Stomach (tissue), 4 donors: ENCODE results near the gene HOXB3.

Source experiments
- CTCF ChIP-seq, 7 experiments: fragments of 450-650 bp in 4 of 7; fragments of 200-600 bp in 3 of 7; sonication (generic) in 3 of 7; IDR thresholded peaks; one replicate each; pipeline ENCODE4 v1.5.1; 2016 to 2019; ENCODE audit warnings: antibody characterized with exemption in 7 of 7, control low read depth in 2 of 7, mild to moderate bottlenecking in 1 of 7
- POLR2A ChIP-seq, 4 donors: fragments of 450-650 bp; IDR thresholded peaks; one replicate each; pipeline ENCODE4 v1.6.1; 2016; ENCODE audit warnings: antibody characterized with exemption in 4 of 4, control low read depth in 2 of 4, mild to moderate bottlenecking in 1 of 4, moderate library complexity in 1 of 4
- POLR2AphosphoS5 ChIP-seq, 3 donors: sonication (generic); formaldehyde crosslinking; IDR thresholded peaks; one replicate each; pipeline ENCODE4 v1.6.1; 2016; ENCODE audit warnings: antibody characterized with exemption in 3 of 3

DNA sequence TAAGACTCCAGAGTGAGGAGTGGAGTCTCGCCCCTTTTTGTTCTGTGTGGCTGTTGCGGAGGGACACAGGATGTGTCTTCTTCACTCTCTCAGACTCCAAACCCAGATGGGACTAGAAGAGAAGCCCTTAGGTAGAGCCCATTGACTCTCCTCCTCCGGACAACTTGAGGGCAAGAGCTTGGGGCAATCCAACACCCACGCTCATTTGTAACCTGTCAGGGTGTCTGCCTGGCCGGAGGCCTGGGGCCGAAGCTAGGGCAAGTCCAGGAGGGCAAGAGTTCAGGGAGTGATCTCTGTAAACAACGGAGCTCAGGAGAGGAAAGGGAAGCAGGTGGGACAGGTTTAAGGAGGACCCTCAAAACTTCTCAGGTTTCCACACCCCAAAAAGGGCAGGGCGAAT is 57.8 kb downstream of the HOXB3 start:
- no peak for TF ChIP-seq CTCF (IDR thresholded peaks at IDR 0.05)
- TF ChIP-seq POLR2A (IDR thresholded peaks at IDR 0.05) = no peak
- no peak for TF ChIP-seq POLR2AphosphoS5 (IDR thresholded peaks at IDR 0.05)
